HG03575 (cell line): ENCODE measurements around the gene KDR.

Source experiments
- ATAC-seq: cut with Tn5 transposase; IDR thresholded peaks from one replicate; pipeline ENCODE4 v1.9.1; 2021; ENCODE audit not compliant: unreplicated experiment, insufficient number of reproducible peaks, low FRiP score; ENCODE audit errors: extremely low read depth

Gene KDR

DNA sequence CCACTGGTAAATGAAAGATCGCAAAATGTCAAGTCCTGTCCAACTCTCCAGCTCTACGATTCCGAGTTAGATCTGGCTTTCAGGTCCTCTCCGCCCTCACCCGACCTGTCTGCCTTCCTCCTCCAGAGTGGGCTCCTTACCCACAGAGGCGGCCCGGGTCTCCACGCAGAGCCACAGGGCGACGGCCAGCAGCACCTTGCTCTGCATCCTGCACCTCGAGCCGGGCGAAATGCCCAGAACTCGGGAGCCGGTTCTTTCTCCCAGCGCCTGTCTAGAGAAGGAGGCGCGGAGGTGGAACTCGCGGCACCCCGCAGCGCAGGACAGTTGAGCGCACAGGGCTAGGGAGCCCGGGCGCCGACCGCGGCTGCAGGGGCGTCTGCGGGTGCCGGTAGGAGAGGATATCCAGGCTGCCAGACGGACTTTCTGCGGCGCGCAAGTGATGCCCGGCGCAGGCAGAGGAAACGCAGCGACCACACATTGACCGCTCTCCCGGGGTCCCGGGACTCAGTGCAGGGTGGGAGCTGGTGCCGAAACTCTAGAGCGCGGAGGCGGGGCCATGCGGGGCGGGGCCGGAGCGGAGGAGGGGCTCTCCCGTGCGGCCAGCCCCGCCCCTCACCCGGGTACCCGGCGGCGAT, at the start of gene KDR:
Gene KDR, minus strand, starts transcription at position 509 of the 635 bp plus-strand sequence. Its CDS starts 302 bp downstream, at position 207.
- no peak for ATAC-seq

- no peak for ATAC-seq
Observed at GRCh38 chr4:55173580-55173979, 48.2 kb upstream of the KDR start.

- ATAC-seq, result no peak
Observed at GRCh38 chr4:55172694-55173287, 47.4 kb upstream of the KDR start.

DNA sequence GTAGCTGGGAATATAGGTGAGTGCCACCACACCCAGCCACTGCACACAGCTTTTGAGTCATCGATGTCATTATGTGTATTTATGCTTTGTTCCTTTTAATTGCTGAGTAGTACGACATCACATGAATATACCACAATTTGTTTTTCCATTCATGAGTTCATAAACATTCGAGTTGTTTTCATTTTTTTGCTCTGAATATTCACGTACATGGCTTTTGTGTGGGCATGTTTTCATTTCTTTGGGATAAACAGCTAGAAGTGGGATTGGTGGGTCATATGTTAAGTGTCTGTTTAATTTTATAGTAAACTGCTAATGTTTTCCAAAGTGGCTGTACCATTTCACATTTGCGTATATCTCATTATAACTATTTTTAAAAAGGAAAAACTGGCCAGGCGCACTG, 45.1 kb upstream of the KDR start:
- no peak for ATAC-seq

- ATAC-seq, result no peak
Observed at GRCh38 chr4:55169352-55169961, 44.1 kb upstream of the KDR start.

- no peak for ATAC-seq
Observed at GRCh38 chr4:55162396-55162795, 37.0 kb upstream of the KDR start.

DNA sequence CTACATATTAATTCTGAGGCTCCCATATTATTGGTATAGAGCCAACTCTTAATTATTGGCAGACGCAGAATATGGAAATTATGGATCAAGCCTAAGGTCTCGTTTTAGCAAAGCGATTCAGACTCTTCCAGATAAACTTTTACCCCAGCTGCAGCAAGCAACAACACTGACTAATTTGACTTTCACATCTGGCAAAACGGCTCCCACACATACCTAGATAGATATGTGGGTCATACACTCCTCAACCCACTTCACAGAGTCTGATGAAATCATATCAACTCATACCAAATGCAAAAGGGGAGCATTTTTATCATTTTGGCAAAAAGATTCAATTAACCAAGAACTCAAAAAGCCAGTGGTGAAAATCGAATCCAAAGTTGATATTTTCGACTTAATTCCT, 36.3 kb upstream of the KDR start:
- no peak for ATAC-seq

DNA sequence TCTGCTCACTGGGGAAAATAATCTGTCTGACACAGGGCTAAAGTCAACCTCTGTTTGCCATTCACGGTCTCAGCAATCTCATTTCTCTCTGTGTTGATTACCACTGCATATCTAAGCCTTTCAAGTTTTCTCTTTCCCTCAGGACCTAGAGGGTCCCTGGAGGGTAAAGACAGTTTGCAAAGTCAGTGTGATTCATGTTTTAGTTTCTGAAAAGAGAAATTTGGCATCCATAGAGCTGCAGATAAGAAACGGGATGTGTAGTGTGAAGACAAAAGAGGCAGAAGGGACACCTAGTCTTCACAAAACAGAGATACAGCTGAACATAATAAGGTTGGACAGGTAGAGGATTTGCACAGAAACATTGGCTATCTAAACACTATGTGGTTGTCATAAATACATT, 34.5 kb upstream of the KDR start:
- no peak for ATAC-seq

DNA sequence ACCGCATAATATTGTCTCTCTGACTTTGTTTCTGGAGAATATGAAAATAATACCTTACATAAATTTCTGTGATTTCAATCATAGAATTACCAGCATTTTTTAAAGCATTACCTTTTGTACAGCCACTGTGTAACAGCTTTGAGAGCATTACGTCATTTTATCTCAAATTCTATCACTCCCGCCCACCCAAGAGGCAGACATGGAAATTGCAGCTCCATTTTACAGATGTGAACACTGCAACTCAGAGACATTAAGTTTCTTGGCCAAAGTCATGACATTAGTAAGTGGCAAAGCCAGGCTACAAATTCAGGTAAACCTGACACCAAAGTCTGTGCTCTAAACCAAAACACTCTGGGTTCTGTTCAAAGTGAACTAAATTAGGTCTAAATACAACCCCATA, 33.6 kb upstream of the KDR start:
- ATAC-seq, result no peak

DNA sequence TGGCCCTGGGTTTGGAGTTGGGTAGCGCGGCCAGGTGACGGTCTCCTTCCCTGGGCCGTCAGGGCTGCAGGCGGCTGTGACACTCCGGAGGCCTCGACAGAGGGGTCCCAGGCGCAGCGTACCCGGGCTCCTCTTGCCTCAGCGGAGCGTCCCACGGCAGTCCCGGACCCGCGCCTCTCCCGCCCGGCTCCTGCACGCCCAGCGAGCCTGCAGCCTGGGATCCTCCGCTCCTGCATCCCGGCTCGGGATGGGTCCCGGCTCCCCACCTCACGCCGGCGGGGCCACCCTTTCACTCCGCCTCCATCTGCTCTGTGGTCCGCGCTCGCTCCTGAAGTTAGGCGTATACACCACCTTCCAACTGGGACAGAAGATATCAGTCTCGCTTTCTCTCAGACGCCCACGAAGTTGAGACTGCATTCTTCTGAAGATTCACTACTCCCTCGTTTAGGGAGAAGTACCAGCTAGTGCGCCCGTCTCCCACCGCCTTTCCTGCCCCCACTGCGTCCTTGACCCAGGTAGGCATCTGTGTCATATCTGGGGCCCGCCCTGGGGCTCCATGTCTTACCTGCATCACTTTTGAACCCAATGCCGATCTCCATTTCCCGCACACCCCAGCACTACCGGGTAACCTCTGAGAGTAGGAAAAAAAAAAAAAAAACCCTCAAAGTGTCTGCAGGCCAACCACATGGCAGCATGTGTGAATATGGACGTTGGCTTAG, 32.3 kb upstream of the KDR start:
- no peak for ATAC-seq

GRCh38 chr4:55154933-55155332, 29.5 kb upstream of the KDR start:
- no peak for ATAC-seq

- ATAC-seq, result no peak
Observed at GRCh38 chr4:55154290-55154880, 29.0 kb upstream of the KDR start.

- no peak for ATAC-seq
Observed at GRCh38 chr4:55143858-55144257, 18.5 kb upstream of the KDR start.

GRCh38 chr4:55138367-55138766, 13.0 kb upstream of the KDR start:
- ATAC-seq, result no peak

- no peak for ATAC-seq
Observed at GRCh38 chr4:55136634-55137033, 11.2 kb upstream of the KDR start.

- no peak for ATAC-seq
Observed at GRCh38 chr4:55133951-55134350, 8.6 kb upstream of the KDR start.

- no peak for ATAC-seq
Observed at GRCh38 chr4:55132775-55133174, 7.4 kb upstream of the KDR start.

- ATAC-seq, result no peak
Observed at GRCh38 chr4:55127521-55127920, 2.1 kb upstream of the KDR start.

DNA sequence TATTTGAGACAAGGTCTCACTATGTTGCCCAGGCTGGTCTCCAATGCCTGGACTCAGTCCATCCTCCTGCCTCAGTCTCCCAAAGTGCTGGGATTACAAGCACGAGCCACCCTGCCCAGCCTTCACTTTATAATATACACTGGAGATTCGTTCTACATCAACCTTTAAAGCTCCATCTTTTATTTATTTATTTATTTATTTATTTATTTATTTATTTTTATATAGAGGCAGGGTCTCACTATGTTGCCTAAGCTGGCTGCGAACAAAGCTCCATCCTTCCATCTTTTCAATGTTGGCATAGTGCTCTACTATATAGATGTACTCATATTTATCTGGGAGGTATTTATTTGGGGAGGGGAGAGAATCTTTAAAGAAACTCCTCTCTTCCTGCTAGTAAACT, 1.7 kb upstream of the KDR start:
- no peak for ATAC-seq
